ENCODE measurements around the gene LCOR.

- TF ChIP-seq POLR2AphosphoS5 (IDR thresholded peaks at IDR 0.05) = no peak
- no peak for TF ChIP-seq CTCF (IDR thresholded peaks at IDR 0.05)
- no peak for TF ChIP-seq POLR2A (IDR thresholded peaks at IDR 0.05)
These were observed 85.5 kb downstream of the LCOR start for GRCh38 chr10:96917628-96918027.
